GM12873 (cell line): ENCODE results near the gene THRB.

Experiments used
- CTCF ChIP-seq: IDR thresholded peaks from 2 replicates; pipeline ENCODE4 v1.5.1; 2012; ENCODE audit warnings: low read depth, mild to moderate bottlenecking, moderate library complexity, low read length, control low read depth; ENCODE audit not compliant: insufficient read depth; ENCODE audit errors: missing control alignments

The THRB gene

GRCh38 chr3:24352893-24353553 lies 141.6 kb downstream of the THRB start:
- no peak for TF ChIP-seq CTCF

DNA sequence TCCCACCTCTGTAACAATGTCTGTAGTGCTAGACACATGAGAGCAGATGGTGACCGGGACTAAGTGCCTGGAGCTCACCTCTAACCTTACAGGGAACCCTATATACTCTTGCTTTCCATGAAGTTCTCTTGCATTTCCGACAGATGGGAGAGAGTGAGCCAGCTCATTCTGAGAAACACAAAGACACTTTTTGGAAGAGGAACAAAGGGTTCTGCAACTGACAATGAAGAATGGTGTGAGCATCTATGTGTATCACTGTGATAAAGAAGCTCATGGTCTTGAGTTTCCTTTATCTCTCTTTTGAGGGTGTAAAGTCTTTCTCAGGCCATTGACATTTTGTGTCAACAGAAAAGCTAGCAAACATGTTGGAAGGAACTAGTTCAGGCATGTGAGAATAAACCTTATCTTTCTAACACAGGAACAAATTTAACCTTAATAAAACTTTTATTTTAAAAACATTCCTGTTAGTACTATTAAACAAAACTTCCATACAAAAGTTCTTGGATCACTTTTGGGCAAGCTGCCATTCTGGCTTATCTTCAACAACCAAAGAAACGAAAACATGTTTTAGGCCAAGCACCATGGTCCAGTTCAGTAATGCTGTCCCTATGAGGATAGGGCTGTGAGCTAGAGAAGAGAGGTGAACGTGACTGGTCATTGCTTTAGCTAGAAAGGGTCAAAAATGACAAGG lies 142.7 kb downstream of the THRB start:
- TF ChIP-seq CTCF = no peak

- no peak for TF ChIP-seq CTCF
Observed at GRCh38 chr3:24349367-24350019, 145.2 kb downstream of the THRB start.

DNA sequence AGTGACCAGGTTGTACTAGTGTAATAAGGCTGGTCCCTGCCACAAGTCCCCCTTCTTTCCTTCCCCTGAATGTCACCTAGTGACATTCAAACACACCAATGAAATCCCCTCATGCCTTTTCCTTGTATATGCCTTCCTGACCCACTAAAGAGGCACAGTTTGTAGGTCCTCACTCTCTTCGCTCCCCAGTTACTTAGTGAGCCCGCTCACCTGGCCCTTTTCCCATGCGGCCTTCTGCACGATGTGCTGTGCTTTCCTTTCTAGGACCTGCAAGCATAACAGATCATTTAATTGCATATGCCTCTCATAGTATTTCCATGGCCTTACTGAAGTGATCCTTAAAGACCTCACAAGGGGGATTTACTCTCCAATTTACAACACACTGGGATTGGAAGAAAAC lies 146.3 kb downstream of the THRB start:
- no peak for TF ChIP-seq CTCF

DNA sequence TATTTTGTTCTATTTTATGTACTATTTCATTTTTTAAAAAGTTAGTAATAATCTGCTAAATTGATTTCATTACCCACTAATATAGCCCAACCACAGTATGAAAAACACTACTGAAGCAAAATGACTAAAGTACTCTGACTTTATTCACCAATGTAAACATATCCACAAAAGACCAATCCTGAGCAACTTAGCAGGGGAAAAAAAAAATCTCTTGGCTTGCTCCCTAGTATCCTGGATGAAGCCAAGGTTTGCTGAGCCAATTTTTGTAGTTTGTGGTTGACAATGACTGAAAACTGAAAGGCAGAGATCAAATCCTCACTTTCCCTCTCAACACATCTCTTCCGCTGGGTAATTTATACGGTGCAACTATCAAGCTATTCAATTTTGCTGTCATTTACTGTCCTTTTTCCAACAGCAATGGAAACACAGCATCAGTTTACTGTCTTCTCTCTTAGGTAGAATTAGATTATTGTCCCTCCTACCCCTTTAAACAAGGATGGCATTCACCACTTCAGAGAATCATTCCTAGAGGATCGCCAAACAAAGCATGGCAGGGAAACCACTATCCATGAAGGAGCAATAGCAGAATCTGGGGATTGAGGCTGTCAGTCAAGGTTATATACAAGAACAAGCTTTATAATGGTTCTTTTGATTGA lies 149.7 kb downstream of the THRB start:
- no peak for TF ChIP-seq CTCF

DNA sequence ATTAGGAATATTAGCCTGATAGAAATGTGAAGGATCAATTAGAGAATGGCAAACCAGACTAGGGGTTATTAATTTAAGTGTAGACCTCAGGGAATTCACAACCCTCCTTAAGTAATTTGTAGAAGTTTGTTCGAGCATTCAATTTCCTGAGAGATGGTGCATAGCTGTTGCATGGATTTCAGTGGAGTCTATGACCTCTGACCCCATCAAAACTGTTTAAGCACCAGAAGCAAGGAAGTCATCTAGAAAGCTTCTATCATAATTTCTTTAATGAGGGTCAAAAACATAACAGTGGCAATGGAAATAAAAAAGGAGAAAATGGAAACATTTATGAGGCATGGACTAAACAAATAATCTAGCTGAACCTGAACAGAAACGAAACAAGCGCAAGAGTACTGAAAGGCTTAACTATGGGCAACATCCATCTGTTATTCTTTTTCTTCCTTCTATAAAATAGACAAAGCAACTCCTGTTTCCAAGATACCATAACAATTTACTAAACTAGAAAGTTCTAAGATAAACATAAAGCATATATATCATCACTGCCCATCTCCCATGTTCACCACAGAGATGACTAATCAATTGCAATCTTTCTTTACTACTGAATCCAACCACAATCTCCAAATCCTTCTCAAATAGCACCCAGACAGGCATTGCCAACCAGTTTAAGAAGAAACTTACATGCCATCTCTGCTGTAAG lies 151.4 kb downstream of the THRB start:
- TF ChIP-seq CTCF = no peak
